ENCODE results near the gene HINT2. TPM values are rescaled to one million over a fixed set of nuclear protein-coding genes. Genes with fewer than 3 reads are reported as not detected.
A peak's percentile ranks its signal among the peaks of the same experiment; 100 is the strongest.

Gene HINT2
- total RNA-seq, 1 experiment from 2014 or later: 91.2 TPM

GRCh38 chr9:35776018-35776417 is 38.8 kb downstream of the HINT2 start:
- DNase-seq (ENCODE audit: low spot score): no peak

- no peak for DNase-seq (ENCODE audit: low spot score)
These were observed 39.8 kb downstream of the HINT2 start for GRCh38 chr9:35774907-35775635.

GRCh38 chr9:35771943-35772342 is 42.9 kb downstream of the HINT2 start:
- DNase-seq (ENCODE audit: low spot score): peak; percentile 44

GRCh38 chr9:35771534-35771933 is 43.3 kb downstream of the HINT2 start:
- peak; percentile 52 for DNase-seq (ENCODE audit: low spot score)

- DNase-seq (ENCODE audit: low spot score): no peak
These were observed 43.8 kb downstream of the HINT2 start for GRCh38 chr9:35771075-35771433.

GRCh38 chr9:35769763-35770162 is 45.1 kb downstream of the HINT2 start:
- no peak for DNase-seq (ENCODE audit: low spot score)

- DNase-seq (ENCODE audit: low spot score): no peak
These were observed 47.4 kb downstream of the HINT2 start for GRCh38 chr9:35767458-35767857.

- no peak for DNase-seq (ENCODE audit: low spot score)
These were observed 47.8 kb downstream of the HINT2 start for GRCh38 chr9:35766997-35767396.

GRCh38 chr9:35763803-35764202 is 51.0 kb downstream of the HINT2 start:
- DNase-seq (ENCODE audit: low spot score): no peak

GRCh38 chr9:35763181-35763580 is 51.7 kb downstream of the HINT2 start:
- no peak for DNase-seq (ENCODE audit: low spot score)

Small RNA genes within 50 kb of the gene (small RNA-seq; reads per million reads assigned to genes)
- gene HINT2: not detected

Other genes starting within 250 kb of the HINT2 start
- gene TESK1, start 209.8 kb downstream of the HINT2 start, total RNA-seq (2014; rRNA removed; shearing (Covaris generic)): 7.7 and 7.9 TPM in 2 replicates
- gene CD72, start 196.6 kb downstream of the HINT2 start, total RNA-seq (2014; rRNA removed; shearing (Covaris generic)): 0.23 TPM in 1 of 2 replicates, not detected in the other
- gene SIT1, start 164.1 kb downstream of the HINT2 start, total RNA-seq (2014; rRNA removed; shearing (Covaris generic)): not detected in 2 replicates
- 23,916 and 27,637 TPM in 2 replicates for gene RMRP, start 157.0 kb downstream of the HINT2 start, total RNA-seq (2014; rRNA removed; shearing (Covaris generic))
- 19.7 and 19.9 TPM in 2 replicates for gene CCDC107, start 156.8 kb downstream of the HINT2 start, total RNA-seq (2014; rRNA removed; shearing (Covaris generic))
- 16.2 and 23.4 TPM in 2 replicates for gene ARHGEF39, start 149.8 kb downstream of the HINT2 start, total RNA-seq (2014; rRNA removed; shearing (Covaris generic))
- 82.8 and 95.4 TPM in 2 replicates for gene CA9, start 141.1 kb downstream of the HINT2 start, total RNA-seq (2014; rRNA removed; shearing (Covaris generic))
- gene TPM2, start 125.1 kb downstream of the HINT2 start, total RNA-seq (2014; rRNA removed; shearing (Covaris generic)): 61.0 and 69.8 TPM in 2 replicates
- 99.5 and 100.0 TPM in 2 replicates for gene TLN1, start 82.8 kb downstream of the HINT2 start, total RNA-seq (2014; rRNA removed; shearing (Covaris generic))
- gene CREB3, start 82.4 kb downstream of the HINT2 start, total RNA-seq (2014; rRNA removed; shearing (Covaris generic)): 42.4 and 44.5 TPM in 2 replicates
- 74.6 and 84.9 TPM in 2 replicates for gene GBA2, start 65.8 kb downstream of the HINT2 start, total RNA-seq (2014; rRNA removed; shearing (Covaris generic))
- 18.9 and 20.6 TPM in 2 replicates for gene RGP1, start 65.8 kb downstream of the HINT2 start, total RNA-seq (2014; rRNA removed; shearing (Covaris generic))
- 0.28 TPM in 1 of 2 replicates, not detected in the other for gene MSMP, start 60.8 kb downstream of the HINT2 start, total RNA-seq (2014; rRNA removed; shearing (Covaris generic))
- 6.3 and 8.3 TPM in 2 replicates for gene NPR2, start 23.5 kb downstream of the HINT2 start, total RNA-seq (2014; rRNA removed; shearing (Covaris generic))
- 0.78 and 1.9 TPM in 2 replicates for gene SPAG8, start 2.8 kb downstream of the HINT2 start, total RNA-seq (2014; rRNA removed; shearing (Covaris generic))
- 0.10 and 0.16 TPM in 2 replicates for gene FAM221B, start 13.7 kb upstream of the HINT2 start, total RNA-seq (2014; rRNA removed; shearing (Covaris generic))
- gene TMEM8B, start 14.2 kb upstream of the HINT2 start, total RNA-seq (2014; rRNA removed; shearing (Covaris generic)): 3.1 and 4.5 TPM in 2 replicates
- not detected in 2 replicates for gene OR13J1, start 55.4 kb upstream of the HINT2 start, total RNA-seq (2014; rRNA removed; shearing (Covaris generic))
- gene HRCT1, start 91.2 kb upstream of the HINT2 start, total RNA-seq (2014; rRNA removed; shearing (Covaris generic)): 4.1 and 7.7 TPM in 2 replicates
- gene SPAAR, start 94.4 kb upstream of the HINT2 start, total RNA-seq (2014; rRNA removed; shearing (Covaris generic)): 0.23 TPM in 1 of 2 replicates, not detected in the other
- not detected in 2 replicates for gene OR2S2, start 143.1 kb upstream of the HINT2 start, total RNA-seq (2014; rRNA removed; shearing (Covaris generic))
- gene RECK, start 221.9 kb upstream of the HINT2 start, total RNA-seq (2014; rRNA removed; shearing (Covaris generic)): not detected in 2 replicates